HG03354 (cell line): Measurements from ENCODE around the gene TEDDM1.
"Not testable (repeated sequence)": the region's sequence is repeated elsewhere in the genome, so short reads cannot be mapped to it uniquely, and the experiment has no call there.

ENCODE experiments used
- ATAC-seq: cut with Tn5 transposase; IDR thresholded peaks from one replicate; pipeline ENCODE4 v1.9.1; 2021; ENCODE audit warnings: mild to moderate bottlenecking; ENCODE audit not compliant: unreplicated experiment, poor library complexity, severe bottlenecking

Gene TEDDM1, protein sequence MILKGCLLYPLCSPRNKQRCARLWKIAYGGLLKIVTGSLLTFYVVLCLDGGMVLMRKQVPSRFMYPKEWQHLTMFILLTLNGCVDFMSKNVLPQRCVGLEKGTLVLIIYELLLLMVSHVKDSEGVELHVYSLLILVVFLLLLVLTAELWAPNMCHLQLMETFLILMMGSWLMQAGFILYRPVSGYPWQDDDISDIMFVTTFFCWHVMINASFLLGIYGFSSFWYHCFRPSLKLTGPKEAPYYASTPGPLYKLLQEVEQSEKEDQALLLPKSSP

DNA sequence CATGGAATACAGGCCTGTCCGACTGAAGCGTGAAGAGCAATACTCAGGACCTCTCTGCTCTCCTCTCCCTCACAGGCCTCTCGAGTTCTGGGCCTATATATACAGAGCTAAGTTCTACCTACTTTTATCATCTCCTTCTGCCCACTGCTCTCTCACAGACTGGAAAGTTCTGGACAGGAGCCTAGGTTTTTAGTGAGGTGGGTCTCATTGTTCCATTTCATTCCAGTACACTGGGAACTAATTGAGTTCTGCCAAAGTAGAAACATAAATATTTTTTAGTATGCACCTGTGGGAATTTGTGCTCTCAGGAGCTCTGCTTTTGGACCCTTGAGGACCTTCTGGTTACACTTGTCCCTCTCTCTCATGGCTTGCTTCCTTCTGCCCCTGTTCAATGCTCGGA is at the start of gene TEDDM1:
TEDDM1 (minus strand) TSS at position 101 of the 400 bp plus-strand sequence. CDS start 182 bp downstream, outside the sequence.
- no peak for ATAC-seq

DNA sequence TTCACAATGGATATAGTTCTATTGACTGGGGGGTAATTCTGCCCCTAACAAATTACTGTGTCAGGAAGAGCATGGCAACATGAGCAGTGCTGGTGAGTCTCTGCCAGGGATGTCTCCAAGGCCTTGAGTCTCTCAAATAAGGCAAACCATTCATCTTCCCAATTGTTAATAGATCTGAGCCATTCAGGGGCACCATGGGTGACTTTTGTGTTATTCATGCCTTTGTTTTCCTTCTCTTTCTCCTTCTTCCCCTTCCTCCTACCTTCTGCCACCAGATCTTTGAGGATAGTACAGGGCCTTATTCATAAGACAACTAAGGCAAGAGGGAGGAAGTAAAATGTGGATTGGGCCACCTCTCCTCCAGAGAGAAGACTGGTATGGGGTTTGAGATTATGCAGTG is 49.6 kb upstream of the TEDDM1 start, which contains the start of gene RGSL1:
RGSL1 (plus strand) TSS at position 60 of the 400 bp plus-strand sequence; CDS start at position 80, 20 bp downstream.
- ATAC-seq = no peak

DNA sequence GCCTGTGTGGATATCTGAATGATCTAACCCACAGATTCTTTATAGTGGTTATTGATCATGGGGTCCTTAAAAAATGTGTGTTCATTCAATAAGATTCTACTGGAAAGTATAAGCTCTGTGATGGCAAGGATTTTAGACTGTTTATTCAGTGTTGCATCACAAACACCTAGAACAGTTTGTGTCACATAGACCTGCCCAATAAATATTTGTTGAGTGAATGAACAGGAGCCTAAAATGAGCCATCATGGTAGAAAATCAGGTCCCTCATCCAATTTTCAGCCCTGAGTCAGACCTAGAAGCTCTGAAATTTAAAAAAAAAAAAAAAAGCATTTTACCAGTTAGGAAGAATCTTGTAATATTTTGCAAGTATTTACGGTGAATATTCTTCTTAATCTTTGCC is 47.2 kb upstream of the TEDDM1 start:
- no peak for ATAC-seq

DNA sequence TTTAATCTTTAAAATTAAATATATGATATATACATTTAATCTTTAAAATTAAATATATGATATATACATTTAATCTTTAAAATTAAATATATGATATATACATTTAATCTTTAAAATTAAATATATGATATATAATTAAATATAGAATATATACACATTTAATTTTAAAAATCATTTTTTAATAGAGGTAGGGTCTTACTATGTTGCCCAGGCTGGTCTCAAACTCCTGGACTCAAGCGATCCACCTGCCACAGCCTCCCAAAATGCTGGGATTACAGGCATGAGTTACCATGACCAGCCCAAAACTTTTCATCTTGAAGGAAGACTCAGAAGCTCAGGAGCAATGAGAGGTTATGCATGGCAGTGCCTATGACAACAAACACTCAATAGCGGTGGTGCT is 46.7 kb upstream of the TEDDM1 start:
- not testable (repeated sequence) for ATAC-seq

DNA sequence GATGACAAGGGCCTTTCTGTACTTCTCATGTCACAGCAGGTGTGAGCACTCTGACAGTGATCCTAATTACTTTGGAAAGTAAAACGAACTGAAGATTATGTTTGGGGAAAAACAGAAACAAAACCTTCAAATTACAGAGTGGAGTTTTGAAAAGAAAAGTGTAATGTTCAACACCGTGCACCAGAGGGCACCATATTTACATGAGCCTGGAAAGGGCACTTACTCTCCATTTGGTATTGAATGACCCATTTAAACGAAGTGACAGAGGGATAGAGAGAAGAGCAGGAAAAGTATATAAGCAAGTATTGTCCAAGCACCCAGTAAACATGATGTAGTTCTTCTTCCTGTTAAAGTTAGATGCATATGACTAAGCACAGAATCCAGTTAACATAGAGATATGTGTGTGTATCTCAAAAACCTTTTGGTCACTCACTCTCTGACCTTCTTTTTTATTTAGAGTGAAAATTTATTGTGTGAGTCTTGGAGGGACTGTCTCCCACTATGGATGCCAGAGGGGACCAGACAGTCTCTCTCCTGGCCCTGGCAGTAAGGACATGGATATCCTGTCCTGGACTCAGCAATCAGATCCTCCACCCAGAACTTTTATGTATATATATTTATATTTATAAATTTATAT is 45.7 kb upstream of the TEDDM1 start:
- ATAC-seq = peak; percentile 78

DNA sequence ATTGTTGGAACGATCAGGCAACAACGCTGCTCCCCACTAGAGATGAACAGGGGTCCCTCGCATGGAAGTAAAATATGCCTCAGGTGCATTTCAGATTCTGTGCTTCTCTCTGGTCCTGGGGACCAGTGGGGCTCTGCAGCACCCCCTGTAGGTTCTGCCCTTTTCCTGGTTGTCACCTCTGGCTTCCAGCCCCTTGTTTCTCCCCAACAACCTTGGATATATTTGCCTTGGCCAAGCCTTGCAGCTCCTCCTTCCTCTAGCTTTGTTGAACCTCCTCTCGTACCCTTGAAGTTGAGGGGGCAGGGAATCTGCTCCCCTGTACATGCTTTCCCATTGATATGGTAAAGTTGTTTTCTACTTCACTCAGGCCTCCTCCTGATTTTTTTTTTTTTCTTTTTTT is 44.0 kb upstream of the TEDDM1 start:
- ATAC-seq = no peak

DNA sequence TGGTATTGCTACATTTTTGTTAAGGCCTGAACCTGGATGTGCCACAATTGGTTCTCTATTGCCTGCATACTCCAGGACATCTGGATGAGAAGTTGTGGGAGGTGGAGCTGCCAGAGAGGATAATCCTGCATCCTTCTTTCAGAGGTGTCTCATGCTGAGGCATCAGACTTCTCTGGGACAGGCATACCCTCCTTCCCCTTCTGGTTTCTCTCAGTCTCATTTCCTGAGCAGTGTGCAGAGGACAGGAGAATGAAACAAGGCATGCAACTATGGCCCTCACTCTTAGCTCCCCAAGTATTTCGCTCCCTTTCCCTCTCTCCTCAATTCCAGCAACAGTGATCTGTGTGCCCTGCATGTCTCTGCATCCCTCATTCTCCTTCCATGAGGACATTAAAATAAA is 41.9 kb upstream of the TEDDM1 start:
- no peak for ATAC-seq

DNA sequence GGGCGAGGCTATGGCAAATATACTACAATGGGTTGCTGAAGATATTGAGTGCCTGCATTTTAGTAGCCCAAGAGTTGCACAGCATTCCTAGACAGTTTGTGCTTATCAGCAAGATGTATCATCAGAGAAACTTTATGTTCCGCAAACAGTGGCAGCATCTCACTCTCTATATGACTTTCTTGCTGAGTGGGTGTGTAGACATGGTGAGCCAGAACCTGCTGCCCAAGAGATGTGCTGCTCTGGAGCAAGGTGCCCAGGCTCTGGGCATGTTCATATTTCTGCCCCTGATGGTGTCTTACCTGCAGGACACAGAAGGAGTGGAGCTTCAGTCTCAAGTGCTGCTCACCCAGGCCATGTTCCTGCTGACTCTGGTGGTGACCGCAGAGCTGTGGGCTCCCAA is 41.3 kb upstream of the TEDDM1 start:
- no peak for ATAC-seq

DNA sequence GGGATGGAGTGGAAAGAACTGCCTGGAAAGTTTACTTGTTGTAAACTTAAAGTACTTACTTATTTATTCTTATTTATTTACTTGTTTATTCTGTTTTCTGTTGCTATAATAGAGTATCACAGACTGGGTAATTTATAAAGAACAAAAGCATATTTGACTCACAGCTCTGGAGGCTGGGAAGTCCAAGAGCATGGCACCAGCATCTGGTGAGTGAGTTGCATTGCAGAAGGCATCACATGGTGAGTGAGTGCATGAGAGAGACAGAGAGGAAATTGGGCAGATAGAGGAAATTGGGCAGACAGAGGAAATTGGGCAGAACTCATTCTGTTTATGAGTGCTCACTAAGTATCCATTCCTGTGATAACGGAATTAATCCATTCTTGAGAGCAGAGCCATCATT is 37.9 kb upstream of the TEDDM1 start:
- ATAC-seq = no peak

DNA sequence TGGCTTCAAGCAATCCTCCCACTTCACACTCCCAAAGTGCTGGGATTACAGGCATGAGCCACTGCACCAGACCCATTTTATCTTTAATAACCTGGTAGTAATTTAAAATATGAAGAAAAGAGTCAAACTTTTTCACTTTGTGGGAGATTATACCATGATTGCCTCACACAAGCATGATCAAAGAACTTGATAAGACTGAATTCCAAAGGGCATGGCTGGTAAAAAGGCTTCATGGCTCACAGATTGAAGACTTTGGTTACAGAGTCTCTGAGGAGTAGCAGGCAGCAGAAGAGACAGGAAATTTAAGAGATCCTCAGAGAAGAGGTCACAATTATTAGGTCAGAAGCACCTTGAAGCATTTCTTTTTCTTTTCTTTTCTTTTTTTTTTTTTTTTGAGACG is 33.1 kb upstream of the TEDDM1 start:
- no peak for ATAC-seq

DNA sequence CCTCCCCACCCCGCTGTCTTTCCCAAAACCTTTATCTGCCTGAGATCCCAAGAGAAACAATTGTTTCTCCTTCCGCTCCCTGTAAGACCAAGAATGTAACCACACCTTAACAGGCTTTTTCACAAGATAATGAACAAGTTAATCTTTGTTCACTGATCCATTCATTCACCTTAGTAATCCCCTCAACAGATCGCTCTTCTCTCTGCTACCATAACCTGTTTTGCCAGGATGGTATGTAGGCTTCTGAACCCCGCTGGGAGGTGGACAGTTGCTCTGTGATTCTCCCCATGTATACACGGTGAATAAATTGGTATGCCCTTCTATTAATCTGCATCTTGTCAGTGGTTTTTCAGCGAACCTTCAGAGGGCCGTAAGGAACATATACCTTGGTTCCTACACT is 30.8 kb upstream of the TEDDM1 start:
- ATAC-seq = no peak

DNA sequence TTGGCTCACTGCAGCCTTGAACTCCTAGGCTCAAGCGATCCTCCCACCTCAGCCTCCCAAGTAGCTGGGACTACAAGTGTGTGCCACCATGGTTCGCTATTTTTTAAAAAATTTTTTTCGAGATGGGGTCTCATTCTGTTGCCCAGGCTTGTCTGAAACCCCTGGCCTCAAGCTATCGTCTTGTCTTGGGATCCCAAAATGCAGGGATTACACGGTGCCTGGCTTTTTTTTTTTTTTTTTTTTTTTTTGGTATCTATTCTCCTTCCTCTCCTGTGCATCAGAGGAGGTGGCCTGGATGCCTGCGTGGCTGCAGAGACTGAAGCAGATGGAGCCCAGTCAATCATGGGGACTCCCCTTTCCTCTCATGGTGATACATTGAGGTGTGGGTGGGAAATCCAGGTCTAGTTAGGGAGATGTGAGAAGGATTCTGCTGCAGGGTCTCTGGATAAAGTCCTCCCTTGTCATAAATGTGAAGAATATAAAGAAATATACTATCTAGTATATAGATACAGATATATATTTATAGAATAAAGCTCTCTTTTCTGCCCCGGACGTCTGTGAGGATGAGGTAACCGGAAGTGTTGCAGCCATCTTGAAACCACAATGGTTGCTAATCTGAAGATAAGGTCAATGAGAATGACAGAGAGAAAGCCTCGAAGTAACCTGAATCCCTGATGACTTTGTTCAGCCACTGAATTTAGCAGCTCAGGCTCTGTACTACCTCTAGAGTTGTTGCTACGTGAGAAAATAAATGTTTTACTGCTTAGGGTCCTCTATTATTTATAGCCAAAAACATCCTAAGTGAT is 30.0 kb upstream of the TEDDM1 start:
- peak; percentile 50 for ATAC-seq

DNA sequence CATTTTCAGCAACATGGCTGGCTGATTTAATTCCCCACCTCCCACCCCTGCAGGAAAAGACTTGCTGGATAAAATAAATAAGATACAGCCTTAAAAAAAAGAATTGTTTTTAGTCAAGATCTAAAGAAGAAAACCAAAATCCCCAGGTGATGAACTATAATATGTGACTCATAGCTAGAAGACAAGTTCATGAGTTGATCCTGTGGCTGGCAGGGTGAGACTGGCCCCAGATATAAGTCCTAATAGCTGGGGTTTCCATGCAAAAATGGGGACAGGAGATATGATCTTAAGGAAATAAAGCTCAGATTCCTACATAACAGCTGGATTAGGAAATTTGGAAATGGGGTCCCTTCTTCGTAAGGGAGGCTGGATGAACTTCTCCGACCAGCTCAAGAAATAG is 27.6 kb upstream of the TEDDM1 start:
- no peak for ATAC-seq

DNA sequence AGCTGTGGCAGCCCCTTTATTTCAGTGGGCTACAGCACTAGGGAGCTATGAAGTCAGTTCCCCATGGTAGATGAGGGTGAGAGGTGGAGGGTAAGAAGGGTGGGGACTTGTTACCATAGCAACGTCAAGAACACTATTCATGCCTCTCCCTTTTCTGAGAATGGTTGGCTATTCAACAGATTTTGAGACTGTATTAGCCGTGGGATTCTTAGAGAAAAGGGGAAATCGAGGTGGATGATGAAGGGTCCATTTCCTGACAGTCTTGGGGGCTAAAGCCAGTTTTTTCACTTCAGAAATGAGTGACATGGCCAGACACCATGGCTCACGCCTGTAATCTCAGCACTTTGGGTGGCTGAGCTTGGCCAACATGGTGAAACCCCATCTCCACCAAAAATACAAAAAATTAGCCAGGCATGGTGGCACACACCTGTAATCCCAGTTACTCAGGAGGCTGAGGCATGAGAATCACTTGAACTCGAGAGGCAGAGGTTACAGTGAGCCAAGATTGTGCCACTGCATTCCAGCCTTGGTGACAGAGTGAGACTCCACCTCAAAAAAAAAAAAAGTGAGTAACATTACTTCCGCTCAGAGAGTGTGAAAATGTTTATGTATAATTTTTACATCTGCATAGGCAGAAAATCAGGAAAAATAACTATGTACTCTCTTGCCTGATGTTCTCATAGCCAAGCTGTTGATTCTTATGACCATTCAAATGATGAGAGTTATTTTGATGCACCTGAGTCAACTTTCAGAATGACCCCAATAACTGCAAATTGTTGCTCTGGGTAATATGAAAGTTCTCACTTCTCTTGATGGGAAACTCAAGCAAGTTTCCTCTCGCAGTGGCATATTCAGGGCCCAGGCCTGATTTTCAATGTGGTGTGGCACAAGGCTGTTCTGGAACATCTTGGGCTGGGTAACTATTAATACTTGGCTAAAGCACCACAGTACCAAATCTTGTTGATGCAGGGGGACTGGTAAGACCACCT is 26.3 kb upstream of the TEDDM1 start:
- peak; percentile 72 for ATAC-seq

DNA sequence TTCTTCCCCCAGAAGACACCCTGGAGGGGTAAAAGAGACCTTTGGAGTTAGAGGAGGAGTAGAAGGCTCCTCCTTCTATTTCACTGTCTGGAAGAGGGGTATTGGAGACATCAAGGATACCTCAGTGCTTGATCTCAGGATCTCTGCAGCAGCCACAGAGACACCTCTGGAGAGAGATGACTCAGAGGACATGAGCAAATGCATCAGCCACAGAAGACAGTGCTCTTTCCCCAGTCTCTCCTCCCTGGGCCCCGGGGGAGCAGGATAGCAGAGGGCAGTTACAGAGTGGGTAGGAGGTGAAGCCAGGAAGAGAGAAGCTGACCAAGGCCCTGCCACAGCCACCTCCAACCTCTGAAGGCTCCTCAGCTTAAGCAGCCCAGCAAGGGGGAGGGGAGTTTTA is 15.3 kb upstream of the TEDDM1 start:
- no peak for ATAC-seq

DNA sequence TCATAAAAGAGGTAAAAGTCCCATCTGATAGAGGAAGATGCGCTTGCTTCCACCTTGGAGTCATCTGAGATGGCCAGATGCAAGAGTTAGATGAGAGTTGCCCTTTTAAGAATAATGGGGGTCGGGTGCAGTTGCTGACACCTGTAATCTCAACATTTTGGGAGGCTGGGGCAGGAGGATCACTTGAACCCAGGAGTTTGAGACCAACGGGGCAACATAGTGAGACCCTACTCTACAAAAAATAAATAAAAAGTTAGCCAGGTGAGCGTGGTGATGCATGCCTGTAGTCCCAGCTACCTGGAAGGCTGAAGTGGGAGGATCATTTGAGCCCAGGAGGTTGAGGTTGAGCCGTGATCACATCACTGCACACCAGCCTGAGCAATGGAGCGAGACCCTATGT is 13.5 kb upstream of the TEDDM1 start:
- ATAC-seq = no peak

DNA sequence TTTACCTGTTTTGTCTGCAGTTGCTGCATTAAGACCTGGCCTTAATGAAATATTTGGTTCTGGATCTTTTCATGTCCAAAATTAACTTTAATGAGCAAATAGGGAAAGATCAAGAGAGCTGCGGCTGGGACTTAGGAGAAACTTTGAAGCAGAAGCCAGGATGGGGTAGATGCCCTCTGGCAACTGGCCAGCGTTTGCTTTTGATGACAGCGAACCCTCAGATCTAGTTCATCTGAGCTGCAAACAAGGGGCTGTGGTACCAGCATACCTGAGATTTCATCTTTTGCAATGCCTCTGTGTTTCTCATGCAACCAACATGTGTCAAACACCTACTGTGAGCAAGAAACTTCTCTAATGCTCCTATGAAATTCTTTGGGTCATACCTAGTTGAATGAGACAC is 13.0 kb upstream of the TEDDM1 start:
- ATAC-seq = no peak

DNA sequence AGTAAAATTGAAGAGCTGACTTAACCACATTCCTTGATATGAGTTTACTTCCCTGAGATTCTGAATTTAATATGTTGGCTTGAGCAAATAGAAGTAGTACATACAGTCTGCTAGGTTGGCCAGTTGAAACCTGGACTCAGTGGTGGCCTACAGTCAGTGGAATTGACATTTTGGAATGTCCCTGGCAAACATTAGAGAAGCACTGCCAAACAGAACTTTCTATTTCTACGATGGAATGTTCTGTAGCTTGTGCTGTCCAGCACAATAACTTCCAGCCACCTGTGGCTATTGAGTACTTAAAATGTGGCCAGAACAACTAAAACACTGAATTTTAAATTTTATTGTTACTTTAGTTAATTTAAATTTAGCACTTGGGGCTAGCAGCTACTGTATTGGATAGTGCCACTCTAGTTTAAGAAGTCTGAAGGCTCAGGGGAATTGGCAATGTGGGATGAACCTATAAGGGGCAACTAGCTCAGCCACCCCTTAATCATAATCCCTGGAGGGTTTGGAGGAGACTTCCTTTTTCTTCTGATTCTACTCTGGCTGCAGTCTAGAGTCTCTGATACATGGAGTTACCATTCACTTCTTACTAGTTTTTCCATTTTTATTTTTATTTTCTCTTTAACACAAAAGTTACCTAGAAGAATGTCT is 10.3 kb upstream of the TEDDM1 start:
- no peak for ATAC-seq

DNA sequence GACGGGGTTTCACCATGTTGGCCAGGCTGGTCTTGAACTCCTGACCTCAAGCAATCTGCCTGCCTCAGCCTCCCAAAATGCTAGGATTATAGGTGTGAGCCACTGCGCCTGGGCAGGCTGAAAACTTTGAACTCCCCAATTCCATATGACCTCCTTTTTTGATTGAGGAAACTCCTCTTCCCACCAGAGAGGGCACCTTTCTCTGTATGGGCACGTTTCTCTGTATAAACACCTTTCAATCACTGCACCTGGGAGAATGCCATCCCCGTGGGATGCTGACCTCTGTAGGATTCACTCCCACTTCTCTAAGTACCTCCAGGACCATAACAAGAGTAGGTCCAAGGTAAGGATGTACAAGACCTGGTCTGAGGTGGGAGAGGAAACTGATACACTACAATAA is 9.7 kb upstream of the TEDDM1 start:
- no peak for ATAC-seq
